SH-SY5Y (cell line): ENCODE results near the gene SELENOM.

Source experiments
- GATA2 ChIP-seq: IDR thresholded peaks from 2 replicates; pipeline ENCODE4 v1.6.1; 2011; ENCODE audit warnings: mild to moderate bottlenecking, low read depth, low read length
- GATA3 ChIP-seq: IDR thresholded peaks from 2 replicates; pipeline ENCODE4 v1.6.1; 2011; ENCODE audit warnings: low read depth, mild to moderate bottlenecking, low read length, moderate library complexity

The SELENOM gene

GRCh38 chr22:31107178-31107893 lies at the start of gene SELENOM:
TSS of gene SELENOM (minus strand) at chr22:31107568. CDS start at chr22:31107505, 63 bp downstream.
- TF ChIP-seq GATA2 (no peak), GATA3 (no peak)

GRCh38 chr22:31155422-31155821 lies 48.1 kb upstream of the SELENOM start:
- TF ChIP-seq GATA3 (no peak), GATA2 (no peak)

- TF ChIP-seq GATA2 (no peak), GATA3 (no peak)
These were observed 47.6 kb upstream of the SELENOM start for GRCh38 chr22:31154975-31155374.

GRCh38 chr22:31153357-31153756 lies 46.0 kb upstream of the SELENOM start:
- no peak for TF ChIP-seq GATA2
- TF ChIP-seq GATA3, result no peak

GRCh38 chr22:31151872-31152271 lies 44.5 kb upstream of the SELENOM start:
- TF ChIP-seq GATA3 (no peak), GATA2 (no peak)

- TF ChIP-seq GATA3, result no peak
These were observed 43.2 kb upstream of the SELENOM start for GRCh38 chr22:31150615-31151014.

GRCh38 chr22:31148953-31149627 lies 41.7 kb upstream of the SELENOM start:
- TF ChIP-seq GATA2 (no peak), GATA3 (no peak)

- TF ChIP-seq GATA3 (no peak), GATA2 (no peak)
These were observed 41.1 kb upstream of the SELENOM start for GRCh38 chr22:31148488-31148887.

GRCh38 chr22:31144223-31144622 lies 36.9 kb upstream of the SELENOM start:
- TF ChIP-seq GATA3 (no peak), GATA2 (no peak)

GRCh38 chr22:31143537-31143936 lies 36.2 kb upstream of the SELENOM start:
- no peak for TF ChIP-seq GATA2

- TF ChIP-seq GATA2, result no peak
- TF ChIP-seq GATA3, result no peak
These were observed 35.7 kb upstream of the SELENOM start for GRCh38 chr22:31143038-31143437.

GRCh38 chr22:31142285-31142684 lies 34.9 kb upstream of the SELENOM start:
- TF ChIP-seq GATA2, result no peak
- no peak for TF ChIP-seq GATA3

- TF ChIP-seq GATA2 (no peak), GATA3 (no peak)
These were observed 34.2 kb upstream of the SELENOM start for GRCh38 chr22:31141551-31141950.

- TF ChIP-seq GATA2, result no peak
- TF ChIP-seq GATA3, result no peak
These were observed 33.4 kb upstream of the SELENOM start for GRCh38 chr22:31140746-31141145.
